Activated CD4-positive, alpha-beta T cell treated with anti-CD3 and anti-CD28 coated beads, Interleukin-2, Interleukin-6, amounts not matched to agents 100 ng/mL and 50 ng/mL, durations not matched to agents 16 hours and 8 hours (primary cell): Measurements from ENCODE around the gene MN1.

ENCODE experiments used
- DNase-seq: peaks from one replicate; pipeline ENCODE4 v3.0.0-alpha.2; 2020

The MN1 gene

GRCh38 chr22:27801616-27802345, at the start of gene MN1:
TSS of gene MN1 (minus strand) at chr22:27801756. CDS start at chr22:27800543, 1,213 bp downstream.
- peak; percentile 37 for DNase-seq

GRCh38 chr22:27850000-27850521, 48.5 kb upstream of the MN1 start:
- no peak for DNase-seq

DNA sequence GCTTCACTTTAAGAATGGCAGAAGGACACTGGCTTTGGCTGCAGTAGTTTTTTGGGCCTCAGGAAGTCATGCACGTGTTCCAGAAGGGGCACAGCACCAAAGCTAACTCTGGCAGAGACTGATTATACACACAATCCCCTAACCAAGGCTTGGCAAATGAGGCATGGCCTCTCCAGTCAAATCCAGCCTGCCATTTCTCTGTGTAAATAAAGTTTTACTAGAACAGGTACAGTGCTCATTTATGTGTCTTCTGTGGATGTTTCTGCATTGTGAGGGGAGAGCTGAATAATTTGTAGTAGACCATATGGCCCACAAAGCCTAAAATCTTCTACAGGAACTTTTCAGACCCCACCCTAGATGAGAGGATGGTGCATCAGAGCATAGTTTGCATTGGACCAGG, 46.4 kb upstream of the MN1 start:
- DNase-seq: no peak

- no peak for DNase-seq
Observed at GRCh38 chr22:27846910-27847309, 45.4 kb upstream of the MN1 start.

DNA sequence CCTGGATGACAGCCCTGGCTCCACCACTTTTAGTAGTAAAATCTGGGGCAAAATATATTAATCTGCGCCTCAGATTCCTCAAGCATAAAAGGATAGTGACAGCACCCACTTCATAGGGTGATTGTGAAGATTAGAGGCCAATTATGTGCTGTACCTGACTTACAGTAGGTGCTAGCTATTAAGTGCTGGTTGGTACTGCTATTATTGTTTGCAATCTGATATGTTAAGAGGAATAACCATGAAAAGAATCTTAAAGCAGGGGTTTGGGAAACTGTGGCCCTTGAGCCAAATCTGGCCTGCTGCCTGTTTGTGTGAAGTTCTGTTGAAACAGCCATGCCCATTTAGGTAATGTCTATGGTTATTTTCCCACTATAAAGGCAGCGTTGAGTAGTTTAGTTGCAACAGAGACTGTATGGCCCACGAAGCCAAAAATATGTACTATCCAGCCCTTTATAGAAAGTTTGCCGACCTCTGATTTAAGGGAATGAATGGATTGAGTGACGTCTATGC, 44.7 kb upstream of the MN1 start:
- DNase-seq: no peak

DNA sequence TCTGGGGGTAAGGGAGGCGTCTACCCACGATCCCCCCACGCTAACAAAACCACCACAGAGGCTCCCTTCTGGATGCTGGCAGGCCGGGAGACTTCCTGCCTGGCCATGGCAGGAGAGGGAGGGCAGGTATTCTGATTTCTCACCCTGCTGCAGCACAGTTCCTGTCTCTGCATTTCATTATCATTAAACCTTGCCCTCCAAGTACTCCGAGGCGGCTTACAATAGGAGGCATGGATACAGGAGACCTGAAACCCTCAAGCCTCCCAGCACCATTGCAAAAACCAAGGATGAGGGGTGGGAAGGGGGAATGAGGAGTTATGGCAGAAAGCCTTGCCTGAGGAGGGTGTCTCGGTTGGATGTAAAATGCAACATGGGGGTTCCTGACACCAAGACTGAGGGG, 44.1 kb upstream of the MN1 start:
- no peak for DNase-seq

DNA sequence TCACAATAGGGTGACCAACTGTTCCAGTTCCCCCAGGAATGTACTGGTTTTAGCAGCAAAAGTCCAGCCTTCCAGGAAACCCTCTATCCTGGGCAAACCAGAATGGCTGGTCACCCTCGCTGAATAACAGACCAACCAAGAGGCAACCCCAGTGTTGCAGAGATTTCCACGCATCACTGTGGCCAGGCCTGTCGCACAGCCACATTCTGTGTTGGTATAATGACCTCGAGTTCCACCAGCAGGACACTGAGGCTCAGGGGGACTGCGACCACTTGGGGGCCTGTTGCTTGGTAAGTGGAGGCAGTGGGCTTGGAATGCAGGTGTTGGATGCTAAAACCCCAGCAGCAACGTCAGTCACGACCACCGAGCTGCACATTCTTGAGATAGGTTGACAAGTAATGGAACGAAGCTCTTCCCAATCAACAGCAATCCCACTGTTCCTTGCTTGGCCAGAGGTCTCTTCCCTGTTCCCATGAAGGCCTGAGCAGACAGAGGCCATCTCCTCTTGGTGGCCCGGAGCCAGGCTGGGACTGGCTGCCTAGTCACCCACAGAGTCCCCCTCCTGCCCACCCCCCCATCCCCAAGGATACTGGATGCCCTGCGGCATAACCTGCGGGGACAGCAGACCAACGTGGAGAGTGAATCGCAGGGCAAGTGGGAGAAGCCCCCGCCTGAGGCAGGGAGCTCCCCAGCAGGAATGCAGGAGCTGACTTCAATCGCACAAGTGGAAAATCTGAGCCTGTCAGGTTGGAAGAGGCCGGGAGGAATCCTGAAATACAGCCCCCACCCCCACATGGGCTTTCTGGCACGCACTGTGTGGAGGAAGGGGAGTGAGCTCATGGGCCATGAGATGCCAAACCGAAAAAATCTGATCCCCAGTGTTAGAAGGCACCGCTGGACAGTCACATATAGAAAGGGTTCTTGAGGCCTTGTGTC, 43.4 kb upstream of the MN1 start:
- no peak for DNase-seq

DNA sequence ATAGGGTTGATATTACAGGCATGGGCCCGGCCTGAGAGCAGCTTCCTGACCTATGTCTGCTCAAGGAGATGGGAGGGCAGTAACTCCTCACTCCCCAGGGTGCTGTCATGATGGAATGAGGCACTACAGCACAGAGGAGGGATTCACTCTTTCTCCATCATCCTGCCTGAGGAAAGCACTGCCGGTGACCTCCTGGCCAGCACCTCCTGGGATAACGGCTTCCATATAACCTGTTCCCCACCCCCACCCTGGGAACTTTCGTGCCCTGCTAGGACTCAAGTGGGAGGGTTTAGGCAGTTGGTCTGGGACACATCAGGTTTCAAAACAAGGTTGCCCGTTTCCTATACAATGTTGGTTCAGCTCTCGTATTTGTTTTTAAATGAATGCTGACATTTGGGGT, 42.7 kb upstream of the MN1 start:
- DNase-seq: no peak

- DNase-seq: no peak
Observed at GRCh38 chr22:27843441-27843840, 41.9 kb upstream of the MN1 start.

DNA sequence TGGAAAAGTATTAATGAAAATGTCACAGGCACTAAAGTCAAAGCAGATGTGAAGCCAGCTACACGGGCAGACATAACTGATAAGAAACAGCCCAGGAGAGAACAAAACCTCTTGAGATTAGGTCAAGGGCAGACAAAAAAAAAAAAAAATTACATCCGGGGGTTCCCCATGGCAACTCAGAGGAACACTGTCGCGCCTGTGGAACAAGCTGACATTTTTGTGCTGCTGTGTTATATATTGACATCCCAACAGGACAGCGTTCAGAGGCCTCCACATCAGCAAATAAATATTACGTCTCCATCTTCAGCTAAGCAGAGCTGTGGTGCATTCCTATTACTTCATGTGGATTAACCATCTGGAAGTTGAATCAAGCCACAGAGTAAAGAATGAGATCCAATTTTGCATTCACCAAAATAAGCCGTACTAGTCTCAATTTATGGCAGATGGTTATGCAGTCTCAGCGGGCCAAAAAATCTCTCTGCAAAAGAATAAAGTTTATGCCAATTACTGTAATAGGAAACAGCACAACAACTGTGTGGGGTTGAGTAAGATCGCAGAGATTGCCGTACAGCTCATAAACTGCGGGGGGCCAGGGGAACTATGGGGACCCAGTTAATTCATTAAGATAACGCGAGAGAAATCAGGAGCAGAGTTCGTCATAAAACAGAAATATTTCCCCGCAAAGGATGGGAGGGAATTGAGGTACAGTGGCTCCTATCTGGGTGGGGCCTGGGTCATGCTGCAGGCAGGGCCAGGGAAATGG, 41.3 kb upstream of the MN1 start:
- no peak for DNase-seq

DNA sequence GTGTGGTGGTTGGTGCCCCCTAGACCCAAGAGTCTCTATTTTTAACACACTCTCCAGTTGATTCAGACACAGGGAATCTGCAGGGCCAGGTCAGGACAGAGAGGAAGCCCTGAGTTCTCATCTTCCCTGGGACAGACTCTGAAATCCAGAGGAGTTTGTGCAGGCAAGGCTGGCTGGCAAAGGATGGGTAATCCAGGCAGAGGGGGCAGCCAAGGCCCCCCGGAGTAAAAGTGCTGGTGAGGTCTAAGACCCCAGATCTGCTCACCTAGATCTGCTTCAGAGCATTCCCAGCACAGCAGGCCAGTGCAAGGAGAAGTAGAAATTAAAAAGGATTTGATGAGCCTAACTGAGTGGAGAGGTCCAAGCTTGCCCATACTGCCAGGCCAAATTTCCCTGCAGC, 40.6 kb upstream of the MN1 start:
- no peak for DNase-seq

GRCh38 chr22:27840436-27840835, 38.9 kb upstream of the MN1 start:
- DNase-seq: no peak

DNA sequence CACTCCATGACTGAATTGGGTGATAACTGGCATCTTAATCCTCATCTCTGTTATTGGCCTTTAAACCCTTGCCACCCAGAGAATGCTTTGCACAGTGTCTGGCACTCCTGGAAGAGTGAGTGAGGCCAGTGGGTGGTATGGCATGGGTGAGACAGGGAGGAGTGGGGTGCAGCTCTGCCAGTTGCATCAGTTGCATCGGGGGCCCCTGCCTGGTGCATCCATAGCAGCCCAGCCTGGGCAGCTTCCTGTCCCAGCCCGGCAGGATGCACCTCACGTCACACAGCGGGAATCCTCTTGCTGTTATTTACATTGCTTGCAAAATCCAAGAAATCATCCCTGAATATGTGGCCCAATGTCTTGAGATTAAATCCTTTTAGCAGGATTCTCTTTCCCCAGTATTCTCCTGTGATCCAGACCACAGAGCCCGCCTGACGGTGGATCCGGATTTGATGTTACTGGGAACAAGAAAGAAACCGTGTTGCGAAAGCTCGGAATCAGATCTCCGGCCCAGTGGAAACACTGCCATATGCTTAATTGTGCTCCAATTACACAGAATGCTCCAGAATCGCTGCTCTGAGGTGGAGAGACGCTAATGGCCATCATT, 37.6 kb upstream of the MN1 start:
- DNase-seq: no peak

GRCh38 chr22:27836181-27836580, 34.6 kb upstream of the MN1 start:
- DNase-seq: no peak

DNA sequence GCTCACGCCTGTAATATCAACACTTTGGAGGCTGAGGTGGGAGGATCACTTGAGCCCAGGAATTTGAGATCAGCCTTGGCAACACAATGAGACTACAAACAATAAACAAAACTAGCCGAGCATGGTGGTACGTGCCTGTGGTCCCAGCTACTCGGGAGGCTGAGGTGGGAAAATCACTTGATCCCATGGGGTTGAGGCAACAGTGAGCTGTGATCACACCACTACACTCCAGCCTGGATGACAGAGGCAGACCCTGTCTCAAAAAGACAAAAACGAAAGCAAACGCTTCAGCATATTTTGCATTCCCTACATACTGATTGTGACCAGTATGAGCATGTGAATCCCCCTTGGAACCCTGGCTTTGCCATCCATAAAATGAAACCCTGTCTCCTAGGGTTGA, 33.9 kb upstream of the MN1 start:
- no peak for DNase-seq

DNA sequence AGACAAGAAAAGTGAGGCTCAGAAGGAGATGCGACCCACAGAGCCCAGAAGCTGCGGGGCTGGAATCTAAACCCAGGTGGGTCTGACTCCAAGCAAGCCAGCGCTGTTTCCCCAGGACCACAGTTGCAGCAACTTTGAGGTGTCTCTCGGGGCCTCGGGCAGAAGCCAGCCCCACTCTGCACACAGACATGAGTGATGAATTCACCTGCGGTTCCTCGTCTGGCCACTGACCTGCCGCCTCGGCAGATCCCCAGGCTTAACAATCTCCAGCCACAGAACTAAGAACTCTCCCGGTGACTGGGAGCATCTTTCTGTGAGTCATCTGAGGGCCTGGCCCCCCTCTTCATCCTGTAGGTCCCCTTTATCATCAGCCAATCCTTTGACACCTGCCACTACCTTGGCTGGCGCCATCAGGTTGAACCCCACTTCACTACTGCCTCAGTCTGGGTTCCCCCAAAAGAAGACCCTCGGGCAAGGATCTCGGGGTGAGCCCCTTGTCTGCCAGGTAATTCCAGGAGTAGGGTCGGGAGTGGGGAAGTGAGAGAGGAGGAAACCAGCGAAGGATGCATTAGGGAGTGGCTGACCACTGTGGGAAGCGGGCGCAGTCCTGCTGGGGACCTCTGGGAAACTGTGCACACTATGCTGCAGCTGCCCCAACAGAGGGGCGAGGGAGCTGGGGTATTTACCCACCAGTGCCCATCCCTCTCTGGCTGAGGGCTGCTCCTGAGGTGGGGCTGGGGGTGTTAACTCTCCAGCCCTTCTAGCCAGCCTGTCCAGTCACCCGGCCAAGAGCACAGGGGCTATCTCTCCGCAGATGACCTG, 33.0 kb upstream of the MN1 start:
- DNase-seq: no peak

DNA sequence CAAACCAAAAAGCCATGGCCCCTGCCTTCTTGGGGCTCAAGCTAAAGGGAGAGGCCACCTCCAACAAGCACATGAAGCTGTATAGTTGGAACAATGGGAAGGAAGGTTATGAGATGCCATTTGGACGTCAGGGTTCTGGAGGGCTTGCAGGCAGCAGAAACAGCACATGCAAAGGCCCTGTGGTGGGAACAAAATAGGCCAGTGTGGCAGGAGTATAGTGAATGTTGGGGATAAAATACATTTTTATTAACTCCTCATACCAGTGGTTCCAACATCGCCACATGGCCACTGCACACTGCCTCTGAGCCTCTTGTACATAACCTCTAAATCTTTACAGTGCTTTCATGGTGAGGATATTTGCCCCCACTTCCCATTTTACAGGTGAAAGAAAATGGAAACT, 32.2 kb upstream of the MN1 start:
- no peak for DNase-seq

DNA sequence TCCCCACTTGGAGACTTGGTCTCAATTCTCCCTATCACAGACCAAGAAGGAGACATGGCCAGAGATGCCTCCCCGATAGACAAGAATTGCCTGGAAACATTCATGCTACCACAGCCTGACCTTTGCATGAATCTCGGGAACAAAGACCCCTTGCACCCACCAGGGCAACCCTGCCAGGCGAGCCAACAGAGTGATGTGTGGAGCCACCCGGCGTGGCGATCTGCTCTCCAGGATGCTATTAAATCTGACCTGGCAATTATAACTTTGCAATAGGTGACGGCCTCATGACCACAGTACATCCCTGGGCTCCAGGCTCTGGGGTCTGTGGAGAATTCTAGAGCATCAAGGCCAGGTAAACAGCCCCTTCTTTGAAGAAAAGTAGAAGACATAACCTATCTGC, 31.1 kb upstream of the MN1 start:
- DNase-seq: no peak

GRCh38 chr22:27829620-27830019, 28.1 kb upstream of the MN1 start:
- no peak for DNase-seq

- DNase-seq: no peak
Observed at GRCh38 chr22:27827604-27828587, 26.3 kb upstream of the MN1 start.
